B cell (primary cell): ENCODE data around the gene ARL17B. TPM values are rescaled to one million over a fixed set of nuclear protein-coding genes. Genes with fewer than 3 reads are reported as not detected.
"Not testable (repeated sequence)": the region's sequence is repeated elsewhere in the genome, so short reads cannot be mapped to it uniquely, and the experiment has no call there.

Experiments used
- ATAC-seq: fragments of 200-7000 bp; cut with Tn5 transposase; one replicate; pipeline ENCODE4 v1.10.0; 2021; ENCODE audit warnings: low read depth, mild to moderate bottlenecking, moderate number of reproducible peaks, moderate library complexity
- CTCF ChIA-PET: fragments of 350-600 bp; sonication (Branson Sonifier 250); formaldehyde crosslinking; loops from one replicate; lab custom pipeline; 2021; ENCODE audit warnings: antibody characterized with exemption, inconsistent platforms; lab: Charles Lee
- POLR2A ChIA-PET: fragments of 350-600 bp; sonication (Branson Sonifier 250); formaldehyde crosslinking; loops from one replicate; lab custom pipeline; 2021; ENCODE audit warnings: antibody characterized with exemption; lab: Charles Lee
- DNase-seq: peaks from one replicate; pipeline ENCODE4 v3.0.0; 2013
- H2AFZ ChIP-seq: 2 replicates; pipeline ENCODE4 v1.6.1; 2012; ENCODE audit warnings: mild to moderate bottlenecking, low read depth, low read length; ENCODE audit not compliant: insufficient read depth, poor library complexity, severe bottlenecking
- H3K27ac ChIP-seq, 2 donors: 1 replicate in 1 of 2; 2 replicates in 1 of 2; pipeline ENCODE4 v1.5.1; 2012 to 2013; ENCODE audit warnings: low read length in 2 of 2, mild to moderate bottlenecking in 2 of 2, moderate library complexity in 1 of 2
- H3K27me3 ChIP-seq, 4 experiments: fragments of 200-600 bp in 1 of 4; sonication (generic) in 1 of 4; replicated peaks in 1 of 4; 1 replicate in 2 of 4; 2 replicates in 2 of 4; pipeline versions ENCODE4 v1.6.1 to v1.7.0; 2013 to 2016; ENCODE audit warnings: low read length in 3 of 4, mild to moderate bottlenecking in 2 of 4, mixed read lengths in 1 of 4, moderate library complexity in 1 of 4; ENCODE audit not compliant: insufficient read depth in 4 of 4, control insufficient read depth in 3 of 4; ENCODE audit errors: control extremely low read depth in 1 of 4
- H3K36me3 ChIP-seq, 2 experiments: replicated peaks in 1 of 2; 1 replicate in 1 of 2; 2 replicates in 1 of 2; pipeline versions ENCODE4 v1.6.1 to v1.7.1; 2013; ENCODE audit warnings: low read length in 1 of 2; ENCODE audit not compliant: insufficient read depth in 2 of 2, control insufficient read depth in 1 of 2; ENCODE audit errors: control extremely low read depth in 1 of 2, extremely low read depth in 1 of 2
- H3K4me1 ChIP-seq, 2 donors: fragments of 200-600 bp in 1 of 2; sonication (generic) in 1 of 2; 1 replicate in 1 of 2; 2 replicates in 1 of 2; pipeline versions ENCODE4 v1.5.1 to v1.6.1; 2013 to 2017; ENCODE audit warnings: low read length in 2 of 2; ENCODE audit not compliant: control insufficient read depth in 2 of 2, insufficient read depth in 2 of 2
- H3K4me2 ChIP-seq: replicated peaks from 2 replicates; pipeline ENCODE3; 2012; ENCODE audit warnings: mild to moderate bottlenecking, low read depth, low read length; ENCODE audit not compliant: poor library complexity, severe bottlenecking
- H3K4me3 ChIP-seq, 5 experiments: fragments of 200-600 bp in 1 of 5; sonication (generic) in 1 of 5; 1 replicate in 3 of 5; 2 replicates in 2 of 5; pipeline versions ENCODE4 v1.5.1 to v1.7.0; 2011 to 2016; ENCODE audit warnings: low read length in 4 of 5, mild to moderate bottlenecking in 4 of 5, low read depth in 2 of 5, control low read depth in 1 of 5, moderate library complexity in 1 of 5; ENCODE audit not compliant: insufficient read depth in 1 of 5; ENCODE audit errors: control extremely low read depth in 1 of 5, extremely low read depth in 1 of 5
- H3K79me2 ChIP-seq: fragments of 200-600 bp; sonication (generic); one replicate; pipeline ENCODE4 v1.6.0; 2016; ENCODE audit warnings: low read length; ENCODE audit not compliant: control insufficient read depth, insufficient read depth
- H3K9ac ChIP-seq: fragments of 200-600 bp; sonication (generic); 2 replicates; pipeline ENCODE4 v1.6.1; 2017; ENCODE audit warnings: mild to moderate bottlenecking, low read length, moderate library complexity
- H3K9me3 ChIP-seq, 3 donors: one replicate each; pipeline versions ENCODE4 v1.6.1 to v1.7.1; 2013; ENCODE audit warnings: low read length in 2 of 3; ENCODE audit not compliant: control insufficient read depth in 2 of 3, insufficient read depth in 1 of 3; ENCODE audit errors: control extremely low read depth in 1 of 3
- H4K20me1 ChIP-seq: 2 replicates; pipeline ENCODE4 v1.6.0; 2012; ENCODE audit warnings: mild to moderate bottlenecking, low read length; ENCODE audit not compliant: insufficient read depth, control insufficient read depth, poor library complexity, severe bottlenecking
- H3K27ac Mint-ChIP-seq: one replicate; pipeline ENCODE4 v1.8.0; 2021; ENCODE audit warnings: mixed read lengths
- H3K27me3 Mint-ChIP-seq: one replicate; pipeline ENCODE4 v1.8.0; 2021; ENCODE audit warnings: mixed read lengths
- H3K4me1 Mint-ChIP-seq: one replicate; pipeline ENCODE4 v1.8.0; 2021; ENCODE audit warnings: mixed read lengths
- H3K4me3 Mint-ChIP-seq: one replicate; pipeline ENCODE4 v1.8.0; 2021; ENCODE audit warnings: mixed read lengths
- H3K9me3 Mint-ChIP-seq: one replicate; pipeline ENCODE4 v1.8.0; 2022; ENCODE audit warnings: mixed read lengths; ENCODE audit not compliant: insufficient read depth
- WGBS: methylation state at CpG from one replicate; pipeline ENCODE4 v1.1.5; 2013; ENCODE audit warnings: missing lambda C conversion rate; ENCODE audit not compliant: insufficient coverage; 5-methylcytosine and 5-hydroxymethylcytosine counted together
- intact Hi-C: fragments of 100-400 bp; cut with micrococcal nuclease; formaldehyde crosslinking; loops from one replicate; pipeline ENCODE4 v1.10.0; 2022
- polyA plus RNA-seq: library from polyadenylated mRNA; depleted of rRNA; stranded (reverse); fragments of >200 nt; gene quantifications from 2 replicates; pipeline ENCODE4 v1.2.3, GENCODE V29; 2012
- total RNA-seq, 2 donors: library from RNA; stranded (reverse); fragments of 120-200 nt in 1 of 2; gene quantifications; 1 replicate in 1 of 2; 2 replicates in 1 of 2; pipeline versions ENCODE4 v1.2.3 to v1.2.4, GENCODE V29; 2013 to 2022

The ARL17B gene
- total and polyA plus RNA-seq, 2 donors (not counting 1 experiment from before 2014, with no cell fraction given) = 6.8 to 33.4 TPM

DNA sequence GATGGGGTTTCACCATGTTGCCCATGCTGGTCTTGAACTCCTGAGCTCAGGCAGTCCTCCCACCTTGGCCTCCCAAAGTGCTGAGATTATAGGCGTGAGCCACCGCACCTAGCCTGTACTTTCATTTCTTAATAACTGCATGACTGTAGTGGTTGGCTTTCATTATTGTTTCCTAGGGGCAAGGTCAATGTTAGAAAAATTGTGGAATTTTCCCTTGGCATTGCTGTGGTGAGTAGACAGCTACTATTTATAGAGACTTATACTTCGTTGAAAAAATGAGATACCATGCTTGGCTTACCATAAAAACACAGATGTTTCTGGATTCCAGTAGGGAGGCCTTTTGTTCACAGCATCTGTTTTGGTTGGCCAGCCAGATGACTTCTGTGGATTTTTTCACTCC lies 39.0 kb upstream of the ARL17B start:
- H3K36me3 ChIP-seq, H3K4me1 Mint-ChIP-seq, intact Hi-C loops, H4K20me1 ChIP-seq, H2AFZ ChIP-seq, H3K9me3 ChIP-seq, ATAC-seq, H3K27ac ChIP-seq, H3K4me3 Mint-ChIP-seq, H3K79me2 ChIP-seq, H3K27me3 ChIP-seq, H3K9ac ChIP-seq, POLR2A ChIA-PET, DNase-seq, H3K4me3 ChIP-seq, H3K27me3 Mint-ChIP-seq, H3K4me2 ChIP-seq, H3K4me1 ChIP-seq, H3K27ac Mint-ChIP-seq, H3K9me3 Mint-ChIP-seq, CTCF ChIA-PET: not testable (repeated sequence)
- no CpG with 5 or more reads among the region's 3 CpGs for WGBS

- H3K9me3 ChIP-seq, POLR2A ChIA-PET, H3K36me3 ChIP-seq, H3K4me1 ChIP-seq, H3K4me3 ChIP-seq, H3K27ac ChIP-seq, intact Hi-C loops, ATAC-seq, H3K4me1 Mint-ChIP-seq, CTCF ChIA-PET, H4K20me1 ChIP-seq, H3K9me3 Mint-ChIP-seq, H3K27me3 Mint-ChIP-seq, DNase-seq, H3K9ac ChIP-seq, H3K27ac Mint-ChIP-seq, H2AFZ ChIP-seq, H3K4me2 ChIP-seq, H3K27me3 ChIP-seq, H3K79me2 ChIP-seq, H3K4me3 Mint-ChIP-seq: not testable (repeated sequence)
- WGBS = no CpG with 5 or more reads among the region's 9 CpGs
Measured at GRCh38 chr17:46399993-46400392, 38.4 kb upstream of the ARL17B start.

DNA sequence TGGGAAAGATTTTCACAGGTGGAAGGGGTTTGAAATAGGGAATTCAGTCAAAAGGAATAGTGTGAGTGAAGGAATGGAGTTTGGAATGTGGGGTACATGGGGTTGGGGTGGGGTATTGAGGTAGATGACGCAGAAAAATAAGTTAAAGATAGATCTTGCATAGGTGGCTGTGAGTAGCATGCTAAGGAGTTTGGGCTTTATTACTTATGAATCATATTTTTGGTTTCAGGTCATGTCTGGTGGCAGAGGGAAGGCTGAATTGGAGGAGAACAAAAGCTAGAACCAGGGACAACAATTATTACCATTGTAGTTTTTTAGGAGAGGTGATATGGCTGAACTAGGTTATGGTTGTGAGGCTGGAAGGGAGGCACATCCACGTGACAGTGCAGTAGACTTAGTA lies 34.7 kb upstream of the ARL17B start:
- H3K27me3 ChIP-seq = not testable (repeated sequence)

DNA sequence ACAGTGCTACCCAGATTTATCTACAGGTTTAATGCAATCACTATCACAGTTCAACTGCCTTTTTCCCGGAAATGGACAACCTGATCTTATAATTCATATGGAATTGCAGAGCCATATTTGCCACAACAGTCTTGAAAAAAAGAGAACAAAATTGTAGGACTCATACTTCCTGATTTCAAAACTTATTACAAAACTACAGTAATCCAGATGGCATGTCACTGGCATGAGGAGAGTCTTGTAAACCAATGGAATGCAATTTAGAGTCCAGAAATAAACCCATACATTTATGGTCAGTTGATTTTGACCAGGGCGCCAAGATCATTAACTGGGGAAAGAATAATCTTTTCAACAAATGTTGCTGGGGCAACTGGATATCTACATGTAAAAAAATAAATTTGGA lies 32.1 kb upstream of the ARL17B start:
- no CpG with 5 or more reads among the region's 2 CpGs for WGBS
- H3K4me2 ChIP-seq, DNase-seq, H3K4me3 Mint-ChIP-seq, H3K36me3 ChIP-seq, CTCF ChIA-PET, H3K4me1 Mint-ChIP-seq, H3K4me1 ChIP-seq, H3K79me2 ChIP-seq, H3K4me3 ChIP-seq, H3K9me3 ChIP-seq, H2AFZ ChIP-seq, H3K27ac Mint-ChIP-seq, intact Hi-C loops, H3K9ac ChIP-seq, H3K9me3 Mint-ChIP-seq, ATAC-seq, H3K27ac ChIP-seq, H3K27me3 ChIP-seq, POLR2A ChIA-PET, H3K27me3 Mint-ChIP-seq, H4K20me1 ChIP-seq: not testable (repeated sequence)

More for the DNA sequence above, 34.7 kb upstream of the ARL17B start:
- no CpG with 5 or more reads among the region's 2 CpGs for WGBS
- H3K9me3 Mint-ChIP-seq, H3K79me2 ChIP-seq, H3K4me1 ChIP-seq, H3K27ac ChIP-seq, DNase-seq, POLR2A ChIA-PET, H3K4me3 Mint-ChIP-seq, H3K27ac Mint-ChIP-seq, H3K9ac ChIP-seq, H3K36me3 ChIP-seq, H3K4me1 Mint-ChIP-seq, H3K27me3 Mint-ChIP-seq, H3K9me3 ChIP-seq, intact Hi-C loops, H4K20me1 ChIP-seq, H3K4me2 ChIP-seq, H3K4me3 ChIP-seq, ATAC-seq, H2AFZ ChIP-seq, CTCF ChIA-PET: not testable (repeated sequence)
